GM12878 (cell line): ENCODE results near the gene PRPF4. TPM values are rescaled to one million over a fixed set of nuclear protein-coding genes. Genes with fewer than 3 reads are reported as not detected.

Source experiments
- ATAC-seq: fragments of 200-7000 bp; cut with Tn5 transposase; 3 replicates; pipeline ENCODE4 v1.9.1; 2020; ENCODE audit warnings: mild to moderate bottlenecking, moderate library complexity
- BruUV-seq: library from RNA; stranded (reverse); fragments of 400-500 nt; replicated peaks from 2 replicates; lab custom pipeline; 2021; lab: Mats Ljungman, UMichigan
- CTCF ChIA-PET: fragments of 300-600 bp; sonication (Branson Sonifier 250); formaldehyde crosslinking; extraction: SDS; loops from one replicate; lab custom pipeline; 2021; ENCODE audit warnings: inconsistent platforms; lab: Yijun Ruan, JAX
- POLR2A ChIA-PET: fragments of 350-600 bp; formaldehyde crosslinking; extraction: SDS; loops from one replicate; lab custom pipeline; 2021; ENCODE audit warnings: inconsistent platforms; lab: Charles Lee
- RAD21 ChIA-PET: fragments of 300-600 bp; sonication (Branson Sonifier 250); formaldehyde crosslinking; loops from one replicate; lab custom pipeline; 2023; ENCODE audit warnings: antibody characterized with exemption; ENCODE audit not compliant: unreplicated experiment; lab: Charles Lee
- SMC1A ChIA-PET: fragments of 300-600 bp; sonication (Branson Sonifier 250); formaldehyde crosslinking; loops from one replicate; lab custom pipeline; 2023; ENCODE audit not compliant: unreplicated experiment, uncharacterized antibody; lab: Charles Lee
- DNase-seq: peaks from one replicate; pipeline ENCODE4 v3.0.0-alpha.2; 2011; ENCODE audit warnings: low read depth, low spot score
- FAIRE-seq: peaks from 3 replicates; lab custom pipeline; 2011; peaks lifted over from hg19 to GRCh38; lab: Jason Lieb, UNC
- H2AFZ ChIP-seq: 2 replicates; pipeline ENCODE4 v1.6.0; 2011; ENCODE audit warnings: low read depth, low read length, control low read depth; ENCODE audit not compliant: control insufficient read depth
- H3K27ac ChIP-seq: 2 replicates; pipeline ENCODE4 v1.5.1; 2011; ENCODE audit warnings: control low read depth; ENCODE audit not compliant: control insufficient read depth, insufficient read depth
- H3K27me3 ChIP-seq, 2 experiments: replicated peaks in 1 of 2; 2 replicates each; pipeline versions ENCODE4 v1.6.0 to v1.6.1; 2011; ENCODE audit warnings: low read length in 1 of 2; ENCODE audit not compliant: control insufficient read depth in 2 of 2, insufficient read depth in 2 of 2
- H3K36me3 ChIP-seq, 2 experiments: 2 replicates each; pipeline ENCODE4 v1.5.1; 2011; ENCODE audit warnings: low read length in 1 of 2; ENCODE audit not compliant: control insufficient read depth in 2 of 2, insufficient read depth in 2 of 2
- H3K4me1 ChIP-seq: 2 replicates; pipeline ENCODE4 v1.6.1; 2011; ENCODE audit warnings: mild to moderate bottlenecking, low read length, moderate library complexity, mixed read lengths; ENCODE audit not compliant: control insufficient read depth, insufficient read depth
- H3K4me2 ChIP-seq: 2 replicates; pipeline ENCODE4 v1.6.0; 2011; ENCODE audit warnings: control low read depth; ENCODE audit not compliant: control insufficient read depth, insufficient read depth
- H3K4me3 ChIP-seq: fragments of 200-600 bp; sonication (generic); 2 replicates; pipeline ENCODE4 v1.5.1; 2016
- H3K79me2 ChIP-seq: 2 replicates; pipeline ENCODE4 v1.6.0; 2011; ENCODE audit warnings: low read length; ENCODE audit not compliant: control insufficient read depth, insufficient read depth
- H3K9ac ChIP-seq: 2 replicates; pipeline ENCODE4 v1.8.0; 2011; ENCODE audit warnings: low read length, control low read depth, mixed read lengths; ENCODE audit not compliant: control insufficient read depth, insufficient read depth
- H3K9me3 ChIP-seq: replicated peaks from 3 replicates; pipeline ENCODE4 v1.5.1; 2011; ENCODE audit warnings: mild to moderate bottlenecking, low read length; ENCODE audit not compliant: control insufficient read depth, insufficient read depth
- H4K20me1 ChIP-seq: 2 replicates; pipeline ENCODE4 v1.6.0; 2011; ENCODE audit not compliant: control insufficient read depth, insufficient read depth
- BCLAF1 ChIP-seq: fragments of 450-650 bp; IDR thresholded peaks from 2 replicates; pipeline ENCODE4 v1.6.1; 2017; ENCODE audit warnings: antibody characterized with exemption, mild to moderate bottlenecking, moderate library complexity
- NFYA ChIP-seq: IDR thresholded peaks from 2 replicates; pipeline ENCODE4 v1.6.1; 2011; ENCODE audit warnings: low read depth, mild to moderate bottlenecking, low read length, improper control_type of control experiment, borderline replicate concordance
- NFYB ChIP-seq: IDR thresholded peaks from 2 replicates; pipeline ENCODE4 v1.6.1; 2011; ENCODE audit warnings: low read depth, mild to moderate bottlenecking, low read length, improper control_type of control experiment, moderate library complexity; ENCODE audit not compliant: insufficient read depth
- NR2C2 ChIP-seq: IDR thresholded peaks from 2 replicates; pipeline ENCODE4 v1.6.1; 2011; ENCODE audit warnings: borderline replicate concordance, low read depth; ENCODE audit not compliant: control insufficient read depth, insufficient read length
- PAX5 ChIP-seq: IDR thresholded peaks from 2 replicates; pipeline ENCODE4 v1.6.1; 2011; ENCODE audit warnings: low read depth, low read length, borderline replicate concordance
- SMAD5 ChIP-seq: IDR thresholded peaks from 2 replicates; pipeline ENCODE4 v1.6.1; 2016; ENCODE audit warnings: antibody characterized with exemption, low read depth
- STAT1 ChIP-seq: fragments of 450-650 bp; conservative IDR thresholded peaks from 2 replicates; pipeline ENCODE4 v1.6.1; 2014; ENCODE audit warnings: antibody characterized with exemption, mild to moderate bottlenecking
- TCF7 ChIP-seq: IDR thresholded peaks from 2 replicates; pipeline ENCODE4 v1.6.1; 2014; ENCODE audit warnings: antibody characterized with exemption, borderline replicate concordance
- YBX1 ChIP-seq: fragments of 450-650 bp; IDR thresholded peaks from 2 replicates; pipeline ENCODE4 v1.6.1; 2016; ENCODE audit warnings: antibody characterized with exemption
- ZBTB40 ChIP-seq: fragments of 450-650 bp; IDR thresholded peaks from 2 replicates; pipeline ENCODE4 v1.6.1; 2016; ENCODE audit warnings: mild to moderate bottlenecking, moderate library complexity, borderline replicate concordance
- ZNF687 ChIP-seq: fragments of 450-650 bp; IDR thresholded peaks from 2 replicates; pipeline ENCODE4 v1.6.1; 2017; ENCODE audit warnings: mild to moderate bottlenecking, moderate library complexity
- ZSCAN29 ChIP-seq: fragments of 450-650 bp; IDR thresholded peaks from 2 replicates; pipeline ENCODE4 v1.6.1; 2017; ENCODE audit warnings: mild to moderate bottlenecking, moderate library complexity
- WGBS: methylation state at CpG from one replicate; pipeline ENCODE4 v1.1.6; 2016; ENCODE audit warnings: low lambda C conversion rate; ENCODE audit not compliant: insufficient replicate concordance, insufficient coverage; ENCODE audit errors: missing lambda C conversion rate; 5-methylcytosine and 5-hydroxymethylcytosine counted together
- in situ Hi-C: fragments of 300-500 bp; cut with MboI; formaldehyde crosslinking; loops from 9 replicates; pipeline ENCODE4 v1.14.3; 2018; ENCODE audit warnings: mixed read lengths
- intact Hi-C: fragments of 100-400 bp; cut with micrococcal nuclease; formaldehyde crosslinking; loops from one replicate; pipeline ENCODE4 v1.14.2; 2022; ENCODE audit not compliant: unreplicated experiment
- polyA plus RNA-seq, 11 experiments: library from polyadenylated mRNA; depleted of rRNA in 4 of 11; unstranded in 6 of 11; stranded (reverse) in 5 of 11; fragments of >200 nt; fragmentation: Nextera tagmentation in 4 of 11; fragmentation: Illumina TruSeq in 1 of 11; extraction: Ambion mirVana in 4 of 11; extraction: Trizol in 1 of 11; gene quantifications; 1 replicate in 1 of 11; 2 replicates in 10 of 11; pipeline versions ENCODE4 v1.2.1 to v1.2.3, GENCODE V29; 2011 to 2016; ENCODE audit warnings: inconsistent platforms in 2 of 11, missing spikeins in 2 of 11, low read depth in 1 of 11
- total RNA-seq, 4 experiments: library from RNA; depleted of rRNA in 3 of 4; stranded (reverse); fragments of >200 nt in 3 of 4; fragmentation: Illumina TruSeq in 1 of 4; extraction: Trizol in 1 of 4; gene quantifications; 2 replicates each; pipeline versions ENCODE4 v1.2.1 to v1.2.3, GENCODE V29; 2013 to 2021

PRPF4 gene
- total and polyA plus RNA-seq, 10 of the 15 experiments (the other 5 are each of a cell fraction or from before 2014, with no cell fraction given), result 23.0 to 48.1 (median 39.2) TPM

- TF ChIP-seq ZBTB40 (no peak), NFYA (no peak), NR2C2 (no peak)
Observed at GRCh38 chr9:113317777-113318176, 42.3 kb downstream of the PRPF4 start (continued).

GRCh38 chr9:113319054-113319453 lies 43.6 kb downstream of the PRPF4 start:
- H3K4me3 ChIP-seq, result no peak overlapping the region
- no peaks in the 10 kb centered on the region; the same call in 1 of the 2 replicates for H4K20me1 ChIP-seq
- no peak overlapping the region for H3K27ac ChIP-seq
- no peak for DNase-seq
- no peaks in the 10 kb centered on the region for H3K4me1 ChIP-seq
- H3K27me3 ChIP-seq, result peaks cover 0 to 3% of the 10 kb centered on the region in 2 experiments; a peak in 1 of 4 replicates
- WGBS, result 50% methylated on average over 2 of the region's 2 CpGs
- BruUV-seq, result no TSS peak
- H3K4me2 ChIP-seq, result no peak overlapping the region
- ChIA-PET RAD21 (interaction anchor here (1.7 kb wide), 1 partner anchor 21 kb away, joined by 4 read pairs; the partner anchor contains the start of gene WDR31), SMC1A (interaction anchor here (0.8 to 1.7 kb wide), 4 partner anchors 9 to 336 kb away, joined by 3 to 5 read pairs (median 3); no protein-coding TSS in a partner anchor), POLR2A (no interaction called here), CTCF (interaction anchor here (0.8 to 1.3 kb wide), 4 partner anchors 10 to 82 kb away, joined by 3 to 4 read pairs (median 4); partner anchors contain the start of genes ALAD, BSPRY and WDR31)
- in situ Hi-C loops (no loop called here), intact Hi-C loops (no loop called here)
- ATAC-seq, result no peak
- no peak overlapping the region for H3K9ac ChIP-seq
- no peaks in the 10 kb centered on the region for H3K79me2 ChIP-seq
- FAIRE-seq, result no peak
- no peaks in the 10 kb centered on the region for H3K36me3 ChIP-seq
- H2AFZ ChIP-seq, result no peak overlapping the region
- no peaks in the 10 kb centered on the region for H3K9me3 ChIP-seq
- TF ChIP-seq PAX5 (no peak), TCF7 (no peak), ZNF687 (no peak), SMAD5 (no peak), NFYB (no peak), ZSCAN29 (no peak), YBX1 (no peak), STAT1 (no peak), BCLAF1 (no peak)
